GM21723 (cell line): ENCODE measurements around the gene SNX33.
"Not testable (repeated sequence)": the region's sequence is repeated elsewhere in the genome, so short reads cannot be mapped to it uniquely, and the experiment has no call there.

Experiments
- ATAC-seq: cut with Tn5 transposase; IDR thresholded peaks from one replicate; pipeline ENCODE4 v1.9.1; 2021; ENCODE audit warnings: mild to moderate bottlenecking, moderate library complexity; ENCODE audit not compliant: unreplicated experiment

SNX33 gene

GRCh38 chr15:75659928-75660645 lies 12.4 kb downstream of the SNX33 start:
- no peak for ATAC-seq

- no peak for ATAC-seq
These were observed 13.5 kb downstream of the SNX33 start for GRCh38 chr15:75661100-75661755.

GRCh38 chr15:75661756-75662140 lies 14.0 kb downstream of the SNX33 start:
- ATAC-seq, result no peak

GRCh38 chr15:75662823-75663519 lies 15.3 kb downstream of the SNX33 start:
- no peak for ATAC-seq

GRCh38 chr15:75663931-75664421 lies 16.3 kb downstream of the SNX33 start:
- ATAC-seq, result no peak

GRCh38 chr15:75666823-75667501 lies 19.2 kb downstream of the SNX33 start:
- no peak for ATAC-seq

- ATAC-seq, result no peak
These were observed 21.6 kb downstream of the SNX33 start for GRCh38 chr15:75669191-75669878.

- ATAC-seq, result no peak
These were observed 22.1 kb downstream of the SNX33 start for GRCh38 chr15:75669879-75670212.

GRCh38 chr15:75671730-75672602 lies 24.3 kb downstream of the SNX33 start:
- no peak for ATAC-seq

- ATAC-seq, result no peak
These were observed 25.1 kb downstream of the SNX33 start for GRCh38 chr15:75672646-75673425.

GRCh38 chr15:75673426-75674235 lies 25.9 kb downstream of the SNX33 start:
- ATAC-seq, result no peak

GRCh38 chr15:75674366-75674765 lies 26.7 kb downstream of the SNX33 start:
- no peak for ATAC-seq

- no peak for ATAC-seq
These were observed 28.1 kb downstream of the SNX33 start for GRCh38 chr15:75675579-75676404.

- ATAC-seq, result no peak
These were observed 29.2 kb downstream of the SNX33 start for GRCh38 chr15:75676688-75677464.

- no peak for ATAC-seq
These were observed 30.0 kb downstream of the SNX33 start for GRCh38 chr15:75677465-75678323.

- ATAC-seq, result not testable (repeated sequence)
These were observed 30.6 kb downstream of the SNX33 start for GRCh38 chr15:75678324-75678690.
